ENCODE results near the gene SGCA.

Gene SGCA

GRCh38 chr17:50165867-50166517 lies at the start of gene SGCA:
Gene SGCA (plus strand): TSS chr17:50166005. CDS start chr17:50166041, 36 bp downstream.
- DNase-seq (ENCODE audit: low read depth): peak; percentile 33

- DNase-seq (ENCODE audit: low read depth): no peak
Measured at GRCh38 chr17:50117202-50118051, 48.4 kb upstream of the SGCA start.

- DNase-seq (ENCODE audit: low read depth): no peak
Measured at GRCh38 chr17:50118076-50118827, 47.6 kb upstream of the SGCA start.

GRCh38 chr17:50118828-50119218 lies 47.0 kb upstream of the SGCA start:
- DNase-seq (ENCODE audit: low read depth): no peak

GRCh38 chr17:50120475-50121253 lies 45.1 kb upstream of the SGCA start:
- no peak for DNase-seq (ENCODE audit: low read depth)

GRCh38 chr17:50122945-50123344 lies 42.9 kb upstream of the SGCA start:
- no peak for DNase-seq (ENCODE audit: low read depth)

- no peak for DNase-seq (ENCODE audit: low read depth)
Measured at GRCh38 chr17:50123649-50124349, 42.0 kb upstream of the SGCA start.

- no peak for DNase-seq (ENCODE audit: low read depth)
Measured at GRCh38 chr17:50125420-50125997, 40.3 kb upstream of the SGCA start.

- peak; percentile 65 for DNase-seq (ENCODE audit: low read depth)
Measured at GRCh38 chr17:50127697-50128361, 38.0 kb upstream of the SGCA start.

- DNase-seq (ENCODE audit: low read depth): peak; percentile 55
Measured at GRCh38 chr17:50128441-50129352, 37.1 kb upstream of the SGCA start.

- no peak for DNase-seq (ENCODE audit: low read depth)
Measured at GRCh38 chr17:50129353-50129727, 36.5 kb upstream of the SGCA start.

- DNase-seq (ENCODE audit: low read depth): peak; percentile 69
Measured at GRCh38 chr17:50129728-50130558, 35.9 kb upstream of the SGCA start, which contains the start of gene SAMD14. Gene SAMD14 (minus strand): TSS chr17:50130160. CDS start chr17:50124959, 5,201 bp downstream.

- DNase-seq (ENCODE audit: low read depth): no peak
Measured at GRCh38 chr17:50130559-50131305, 35.1 kb upstream of the SGCA start.

- no peak for DNase-seq (ENCODE audit: low read depth)
Measured at GRCh38 chr17:50132104-50132794, 33.6 kb upstream of the SGCA start.

- peak; percentile 86 for DNase-seq (ENCODE audit: low read depth)
Measured at GRCh38 chr17:50133028-50133768, 32.6 kb upstream of the SGCA start.

GRCh38 chr17:50133769-50134099 lies 32.1 kb upstream of the SGCA start:
- DNase-seq (ENCODE audit: low read depth): no peak
